Measurements from ENCODE around the gene DISP3.

GRCh38 chr1:11531943-11532342 is 53.0 kb downstream of the DISP3 start:
- TF ChIP-seq, protein P1, sequence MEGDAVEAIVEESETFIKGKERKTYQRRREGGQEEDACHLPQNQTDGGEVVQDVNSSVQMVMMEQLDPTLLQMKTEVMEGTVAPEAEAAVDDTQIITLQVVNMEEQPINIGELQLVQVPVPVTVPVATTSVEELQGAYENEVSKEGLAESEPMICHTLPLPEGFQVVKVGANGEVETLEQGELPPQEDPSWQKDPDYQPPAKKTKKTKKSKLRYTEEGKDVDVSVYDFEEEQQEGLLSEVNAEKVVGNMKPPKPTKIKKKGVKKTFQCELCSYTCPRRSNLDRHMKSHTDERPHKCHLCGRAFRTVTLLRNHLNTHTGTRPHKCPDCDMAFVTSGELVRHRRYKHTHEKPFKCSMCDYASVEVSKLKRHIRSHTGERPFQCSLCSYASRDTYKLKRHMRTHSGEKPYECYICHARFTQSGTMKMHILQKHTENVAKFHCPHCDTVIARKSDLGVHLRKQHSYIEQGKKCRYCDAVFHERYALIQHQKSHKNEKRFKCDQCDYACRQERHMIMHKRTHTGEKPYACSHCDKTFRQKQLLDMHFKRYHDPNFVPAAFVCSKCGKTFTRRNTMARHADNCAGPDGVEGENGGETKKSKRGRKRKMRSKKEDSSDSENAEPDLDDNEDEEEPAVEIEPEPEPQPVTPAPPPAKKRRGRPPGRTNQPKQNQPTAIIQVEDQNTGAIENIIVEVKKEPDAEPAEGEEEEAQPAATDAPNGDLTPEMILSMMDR (IDR thresholded peaks at IDR 0.05) = no peak
- no peak for TF ChIP-seq POLR2A (IDR thresholded peaks at IDR 0.05)

All from thyroid gland (tissue), 4 donors.